SU-DHL-6 (cell line): ENCODE results near the gene CDYL2.

Source experiments
- CTCF ChIP-seq: fragments of 200-600 bp; sonication (generic); IDR thresholded peaks from one replicate; pipeline ENCODE4 v1.5.1; 2017; ENCODE audit warnings: antibody characterized with exemption, mild to moderate bottlenecking, low read length, moderate library complexity; ENCODE audit not compliant: insufficient read depth, poor library complexity, severe bottlenecking
- EZH2phosphoT487 ChIP-seq: fragments of 200-600 bp; sonication (generic), shearing (Covaris generic); conservative IDR thresholded peaks from 2 replicates; pipeline ENCODE4 v1.6.1; 2018; ENCODE audit warnings: mild to moderate bottlenecking, antibody characterized with exemption, low read length, moderate library complexity, mixed read lengths

DNA sequence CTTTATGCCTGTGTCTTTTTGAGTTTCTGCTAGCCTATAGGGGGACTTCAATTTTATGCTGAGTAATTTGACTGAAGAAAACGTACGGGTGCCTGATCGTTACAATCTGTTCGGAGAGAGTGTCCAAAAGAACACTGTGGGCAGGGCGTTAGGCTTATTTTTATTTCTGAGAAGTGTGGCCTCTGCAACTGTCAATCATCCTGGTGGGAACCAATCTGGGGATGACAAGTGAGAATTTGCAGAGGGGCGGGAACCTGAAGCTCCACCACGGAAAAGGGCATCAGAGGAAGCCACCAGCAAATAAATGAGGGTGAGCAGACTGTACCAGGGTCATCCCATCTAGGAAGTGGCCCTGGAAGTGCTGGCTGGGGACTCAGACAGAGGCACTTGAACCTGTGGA lies 12.0 kb upstream of the CDYL2 start:
- no peak for TF ChIP-seq CTCF
- no peak for TF ChIP-seq EZH2phosphoT487
